ENCODE results near the gene PEAR1.

The PEAR1 gene

GRCh38 chr1:156913809-156914387 lies 20.4 kb downstream of the PEAR1 start:
- DNase-seq (ENCODE audit: low read depth), result no peak
- no peak overlapping the region for H3K4me3 ChIP-seq (ENCODE audit: low read depth, low read length)
- TF ChIP-seq POLR2A (IDR thresholded peaks at IDR 0.05; ENCODE audit: extremely low read depth, insufficient read length), result no peak
- TF ChIP-seq CTCF (IDR thresholded peaks at IDR 0.05; ENCODE audit: low read depth, low read length), result no peak
- TF ChIP-seq MAX (IDR thresholded peaks at IDR 0.05; ENCODE audit: low read depth, low read length), result no peak
- TF ChIP-seq MYC (IDR thresholded peaks at IDR 0.05; ENCODE audit: low read depth, low read length), result no peak

DNA sequence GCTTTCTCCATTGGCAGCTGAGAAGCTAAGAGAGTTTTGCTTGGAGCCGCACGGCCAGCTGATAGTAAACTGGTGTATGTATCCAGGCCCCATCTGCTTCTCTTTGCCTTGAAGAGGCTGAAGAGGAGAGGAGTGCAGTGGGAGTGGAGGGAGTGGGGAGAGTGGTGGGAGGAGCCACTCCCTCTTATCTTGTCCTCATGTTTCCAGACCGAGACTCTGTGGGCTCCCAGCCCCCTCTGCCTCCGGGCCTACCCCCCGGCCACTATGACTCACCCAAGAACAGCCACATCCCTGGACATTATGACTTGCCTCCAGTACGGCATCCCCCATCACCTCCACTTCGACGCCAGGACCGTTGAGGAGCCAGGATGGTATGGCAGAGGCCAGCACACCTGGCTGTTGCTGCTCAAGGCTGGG lies 20.9 kb downstream of the PEAR1 start:
- no peak for TF ChIP-seq MYC (IDR thresholded peaks at IDR 0.05; ENCODE audit: low read depth, low read length)
- TF ChIP-seq POLR2A (IDR thresholded peaks at IDR 0.05; ENCODE audit: extremely low read depth, insufficient read length), result no peak
- no peak for TF ChIP-seq CTCF (IDR thresholded peaks at IDR 0.05; ENCODE audit: low read depth, low read length)
- no peak for TF ChIP-seq MAX (IDR thresholded peaks at IDR 0.05; ENCODE audit: low read depth, low read length)
- DNase-seq (ENCODE audit: low read depth), result no peak
- no peak overlapping the region for H3K4me3 ChIP-seq (ENCODE audit: low read depth, low read length)

GRCh38 chr1:156920233-156921052 lies 26.9 kb downstream of the PEAR1 start, which contains the start of gene LRRC71:
Gene LRRC71 (plus strand): TSS chr1:156920632. CDS start chr1:156920804, 172 bp downstream.
- H3K4me3 ChIP-seq (ENCODE audit: low read depth, low read length), result no peak within 1 kb of the TSS
- TF ChIP-seq MAX (IDR thresholded peaks at IDR 0.05; ENCODE audit: low read depth, low read length), result no peak
- TF ChIP-seq CTCF (IDR thresholded peaks at IDR 0.05; ENCODE audit: low read depth, low read length), result peak; percentile 42
- DNase-seq (ENCODE audit: low read depth), result peak; percentile 63

DNA sequence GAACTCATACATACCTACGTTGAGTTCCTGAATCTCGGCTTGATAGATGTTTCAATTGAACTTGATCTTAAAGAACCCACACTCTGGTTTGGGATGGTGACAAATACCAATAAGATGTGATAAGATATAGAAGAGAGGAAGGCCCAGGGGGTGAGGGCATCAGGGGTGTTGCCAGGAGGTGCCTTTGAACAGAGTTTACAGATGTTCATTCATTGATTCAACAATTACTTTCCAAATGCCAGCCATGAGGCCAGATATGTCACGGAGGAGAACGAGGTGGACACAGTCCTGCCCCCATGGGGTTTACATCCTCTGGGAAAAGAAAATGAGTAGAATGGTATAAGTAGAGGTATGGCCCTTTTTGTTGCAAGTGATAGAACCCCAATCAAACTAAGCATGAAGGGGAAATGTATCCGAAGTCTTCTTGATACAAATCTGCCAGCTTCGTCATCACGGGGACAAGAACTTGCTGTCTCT lies 27.6 kb downstream of the PEAR1 start:
- H3K4me3 ChIP-seq (ENCODE audit: low read depth, low read length), result no peak overlapping the region
- no peak for DNase-seq (ENCODE audit: low read depth)

More for the DNA sequence above, 27.6 kb downstream of the PEAR1 start:
- TF ChIP-seq MAX (IDR thresholded peaks at IDR 0.05; ENCODE audit: low read depth, low read length) (no peak), MYC (IDR thresholded peaks at IDR 0.05; ENCODE audit: low read depth, low read length) (no peak), CTCF (IDR thresholded peaks at IDR 0.05; ENCODE audit: low read depth, low read length) (no peak), POLR2A (IDR thresholded peaks at IDR 0.05; ENCODE audit: extremely low read depth, insufficient read length) (no peak)

All from NB4 (cell line).